Karpas-422 (cell line): ENCODE data around the gene BRD9. TPM values are rescaled to one million over a fixed set of nuclear protein-coding genes. Genes with fewer than 3 reads are reported as not detected.
"Not testable (repeated sequence)": the region's sequence is repeated elsewhere in the genome, so short reads cannot be mapped to it uniquely, and the experiment has no call there.

ENCODE experiments used
- DNase-seq: peaks from one replicate; pipeline ENCODE4 v3.0.0-alpha.2; 2015
- H2AFZ ChIP-seq: fragments of 200-600 bp; sonication (generic); 2 replicates; pipeline ENCODE4 v1.6.1; 2014; ENCODE audit warnings: antibody characterized with exemption, low read length, mixed read lengths
- H3K27ac ChIP-seq: fragments of 200-600 bp; sonication (generic); 2 replicates; pipeline ENCODE4 v1.5.1; 2014; ENCODE audit warnings: mild to moderate bottlenecking, low read length, moderate library complexity
- H3K27me3 ChIP-seq: fragments of 200-600 bp; sonication (generic); 2 replicates; pipeline ENCODE4 v1.6.1; 2014; ENCODE audit warnings: low read length, mixed read lengths
- H3K36me3 ChIP-seq: fragments of 200-600 bp; sonication (generic); 2 replicates; pipeline ENCODE4 v1.6.1; 2014; ENCODE audit warnings: low read length, mixed read lengths; ENCODE audit not compliant: insufficient read depth
- H3K4me1 ChIP-seq: fragments of 200-600 bp; sonication (generic); 2 replicates; pipeline ENCODE4 v1.6.1; 2014; ENCODE audit warnings: mild to moderate bottlenecking, low read length, mixed read lengths
- H3K4me2 ChIP-seq: fragments of 200-600 bp; sonication (generic); 2 replicates; pipeline ENCODE4 v1.6.1; 2014; ENCODE audit warnings: low read length, low read depth, mild to moderate bottlenecking; ENCODE audit not compliant: poor library complexity, severe bottlenecking
- H3K4me3 ChIP-seq: fragments of 200-600 bp; sonication (generic); 2 replicates; pipeline ENCODE4 v1.5.1; 2014; ENCODE audit warnings: mild to moderate bottlenecking, antibody characterized with exemption, low read length, mixed read lengths
- H3K79me2 ChIP-seq: fragments of 200-600 bp; sonication (generic); 2 replicates; pipeline ENCODE4 v1.6.1; 2014; ENCODE audit warnings: mild to moderate bottlenecking, low read length, mixed read lengths
- H3K9ac ChIP-seq: fragments of 200-600 bp; sonication (generic); 2 replicates; pipeline ENCODE4 v1.6.0; 2014; ENCODE audit warnings: low read length
- H3K9me2 ChIP-seq: fragments of 200-600 bp; sonication (generic), shearing (Covaris generic); replicated peaks from 2 replicates; pipeline ENCODE4 v1.6.0; 2014; ENCODE audit warnings: mild to moderate bottlenecking, low read length, moderate library complexity; ENCODE audit not compliant: insufficient read depth
- H3K9me3 ChIP-seq: fragments of 300-700, 200-600 bp; sonication (generic); 2 replicates; pipeline ENCODE4 v1.6.1; 2014; ENCODE audit warnings: low read length, mixed read lengths
- H4K20me1 ChIP-seq: fragments of 200-600 bp; sonication (generic); 2 replicates; pipeline ENCODE4 v1.6.1; 2014; ENCODE audit warnings: mild to moderate bottlenecking, antibody characterized with exemption, low read length, low read depth; ENCODE audit not compliant: insufficient read depth
- total RNA-seq: library from RNA; depleted of rRNA; stranded (reverse); fragments of >200 nt; shearing (Covaris generic); gene quantifications from 2 replicates; pipeline ENCODE4 v1.2.3, GENCODE V29; 2014; ENCODE audit warnings: low replicate concordance; rRNA removed

The BRD9 gene
- total RNA-seq, result 25.7 and 42.0 TPM in 2 replicates

GRCh38 chr5:892394-893136 lies at the start of gene BRD9, which contains the start of gene TRIP13:
Gene BRD9 (minus strand): TSS chr5:892801. CDS start chr5:892657, 144 bp downstream.
Gene TRIP13 (plus strand): TSS chr5:892884. CDS start chr5:892999, 115 bp downstream.
- H3K9me3 ChIP-seq, result no peaks in the 10 kb centered on the region
- peak; percentile 93 for DNase-seq
- H3K4me3 ChIP-seq, result peak within 1 kb of the TSS; percentile 99
- peak within 1 kb of the TSS; percentile 91 for H3K9ac ChIP-seq
- H3K36me3 ChIP-seq, result peaks cover 51% of the 10 kb centered on the region
- peak within 1 kb of the TSS; percentile 92 for H3K4me2 ChIP-seq
- H4K20me1 ChIP-seq, result 0 out of 2 replicates have a peak, but pooled peaks cover 6% of the 10 kb centered on the region
- H3K27ac ChIP-seq, result peak within 1 kb of the TSS; percentile 45; the same call in 1 of the 2 replicates
- peak within 1 kb of the TSS; percentile 26; the same call in 1 of the 2 replicates for H2AFZ ChIP-seq
- no peaks in the 10 kb centered on the region for H3K9me2 ChIP-seq
- peaks cover 24% of the 10 kb centered on the region for H3K4me1 ChIP-seq
- H3K79me2 ChIP-seq, result peaks cover 91% of the 10 kb centered on the region
- no peaks in the 10 kb centered on the region for H3K27me3 ChIP-seq

GRCh38 chr5:940741-941140 lies 48.1 kb upstream of the BRD9 start:
- H3K27ac ChIP-seq, H3K4me2 ChIP-seq, H4K20me1 ChIP-seq, H3K4me1 ChIP-seq, H3K36me3 ChIP-seq, H3K79me2 ChIP-seq, H3K9ac ChIP-seq, H3K9me2 ChIP-seq, H3K4me3 ChIP-seq, DNase-seq, H3K27me3 ChIP-seq, H2AFZ ChIP-seq, H3K9me3 ChIP-seq: not testable (repeated sequence)

GRCh38 chr5:939368-939767 lies 46.8 kb upstream of the BRD9 start:
- Histone ChIP-seq H3K79me2 (no peaks in the 10 kb centered on the region), H3K4me1 (no peaks in the 10 kb centered on the region), H2AFZ (no peak overlapping the region), H3K9me3 (no peaks in the 10 kb centered on the region), H3K9ac (no peak overlapping the region), H3K9me2 (no peaks in the 10 kb centered on the region), H3K27me3 (no peaks in the 10 kb centered on the region), H3K36me3 (no peaks in the 10 kb centered on the region), H3K4me2 (no peak overlapping the region), H3K27ac (no peak overlapping the region), H4K20me1 (0 out of 2 replicates have a peak, but pooled peaks cover 1% of the 10 kb centered on the region), H3K4me3 (no peak overlapping the region)
- DNase-seq, result no peak

- H3K9ac ChIP-seq, result no peak overlapping the region
- no peaks in the 10 kb centered on the region for H4K20me1 ChIP-seq
- H3K4me1 ChIP-seq, result no peaks in the 10 kb centered on the region
- H3K4me2 ChIP-seq, result no peak overlapping the region
- no peaks in the 10 kb centered on the region for H3K79me2 ChIP-seq
- no peaks in the 10 kb centered on the region for H3K9me3 ChIP-seq
- DNase-seq, result no peak
- H3K36me3 ChIP-seq, result no peaks in the 10 kb centered on the region
- H3K27ac ChIP-seq, result no peak overlapping the region
- H3K4me3 ChIP-seq, result no peak overlapping the region
- H3K27me3 ChIP-seq, result no peaks in the 10 kb centered on the region
- H2AFZ ChIP-seq, result no peak overlapping the region
- H3K9me2 ChIP-seq, result no peaks in the 10 kb centered on the region
Measured at GRCh38 chr5:937151-937924, 44.7 kb upstream of the BRD9 start.

- Histone ChIP-seq H3K4me1 (no peaks in the 10 kb centered on the region), H3K9me2 (no peaks in the 10 kb centered on the region), H3K36me3 (no peaks in the 10 kb centered on the region), H3K9me3 (no peaks in the 10 kb centered on the region), H4K20me1 (no peaks in the 10 kb centered on the region), H3K4me3 (no peak overlapping the region), H2AFZ (no peak overlapping the region), H3K4me2 (no peak overlapping the region), H3K27me3 (no peaks in the 10 kb centered on the region), H3K9ac (no peak overlapping the region), H3K79me2 (no peaks in the 10 kb centered on the region), H3K27ac (no peak overlapping the region)
- DNase-seq, result no peak
Measured at GRCh38 chr5:936149-937144, 43.8 kb upstream of the BRD9 start.

GRCh38 chr5:935510-936084 lies 43.0 kb upstream of the BRD9 start:
- Histone ChIP-seq H3K36me3 (no peaks in the 10 kb centered on the region), H2AFZ (no peak overlapping the region), H3K4me1 (no peaks in the 10 kb centered on the region), H3K9me2 (no peaks in the 10 kb centered on the region), H3K4me3 (no peak overlapping the region), H3K27me3 (no peaks in the 10 kb centered on the region), H3K9ac (no peak overlapping the region), H3K9me3 (no peaks in the 10 kb centered on the region), H3K27ac (no peak overlapping the region), H3K4me2 (no peak overlapping the region), H4K20me1 (no peaks in the 10 kb centered on the region), H3K79me2 (no peaks in the 10 kb centered on the region)
- peak; percentile 49 for DNase-seq

- not testable (repeated sequence) for H3K4me1 ChIP-seq, H3K4me3 ChIP-seq, H4K20me1 ChIP-seq, H3K9ac ChIP-seq, H3K9me3 ChIP-seq, H3K4me2 ChIP-seq, H3K9me2 ChIP-seq, H3K27ac ChIP-seq, H3K27me3 ChIP-seq, DNase-seq, H3K36me3 ChIP-seq, H2AFZ ChIP-seq, H3K79me2 ChIP-seq
Measured at GRCh38 chr5:934381-934967, 41.9 kb upstream of the BRD9 start.
